PC-9 (cell line): ENCODE measurements around the gene OR5B21.

Source experiments
- EZH2 ChIP-seq: fragments of 200-600 bp; sonication (generic); IDR thresholded peaks from 2 replicates; pipeline ENCODE4 v1.8.0; 2017; ENCODE audit warnings: antibody characterized with exemption, low read depth
- TF ChIP-seq, protein P1 (sequence below): fragments of 200-600 bp; sonication (generic); conservative IDR thresholded peaks from 2 replicates; pipeline ENCODE4 v1.6.1; 2017; ENCODE audit warnings: mixed run types, antibody characterized with exemption, mild to moderate bottlenecking, moderate library complexity

DNA sequence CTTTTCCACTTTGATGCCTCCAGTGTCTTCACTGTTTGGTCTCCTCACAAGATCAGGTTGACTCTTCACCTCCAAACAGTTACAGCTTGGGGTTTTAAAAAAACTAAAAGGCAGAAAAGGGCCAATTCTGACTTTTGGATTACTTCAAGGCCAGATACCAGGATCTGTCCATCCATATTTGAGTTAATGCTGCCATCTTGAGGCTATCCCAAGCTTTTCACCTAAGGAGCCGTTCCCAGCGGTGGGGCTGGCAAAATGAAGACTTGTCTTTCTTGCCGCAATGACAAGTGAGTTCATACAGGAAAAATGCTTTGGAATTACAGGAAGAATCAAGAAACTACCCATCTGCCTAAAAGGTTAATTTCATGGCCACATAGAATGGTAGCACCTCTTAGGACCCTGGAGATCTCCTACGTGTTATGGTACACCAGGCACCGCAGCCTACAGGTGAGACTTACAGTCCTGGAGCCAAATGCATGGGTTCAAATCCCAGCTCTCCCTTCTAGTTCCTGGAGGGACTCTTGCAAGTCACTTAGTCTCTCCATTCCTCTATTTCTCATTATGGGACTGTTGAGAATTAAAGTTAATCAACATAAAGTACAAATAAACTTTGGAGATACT lies 6.0 kb upstream of the OR5B21 start:
- TF ChIP-seq, protein P1, sequence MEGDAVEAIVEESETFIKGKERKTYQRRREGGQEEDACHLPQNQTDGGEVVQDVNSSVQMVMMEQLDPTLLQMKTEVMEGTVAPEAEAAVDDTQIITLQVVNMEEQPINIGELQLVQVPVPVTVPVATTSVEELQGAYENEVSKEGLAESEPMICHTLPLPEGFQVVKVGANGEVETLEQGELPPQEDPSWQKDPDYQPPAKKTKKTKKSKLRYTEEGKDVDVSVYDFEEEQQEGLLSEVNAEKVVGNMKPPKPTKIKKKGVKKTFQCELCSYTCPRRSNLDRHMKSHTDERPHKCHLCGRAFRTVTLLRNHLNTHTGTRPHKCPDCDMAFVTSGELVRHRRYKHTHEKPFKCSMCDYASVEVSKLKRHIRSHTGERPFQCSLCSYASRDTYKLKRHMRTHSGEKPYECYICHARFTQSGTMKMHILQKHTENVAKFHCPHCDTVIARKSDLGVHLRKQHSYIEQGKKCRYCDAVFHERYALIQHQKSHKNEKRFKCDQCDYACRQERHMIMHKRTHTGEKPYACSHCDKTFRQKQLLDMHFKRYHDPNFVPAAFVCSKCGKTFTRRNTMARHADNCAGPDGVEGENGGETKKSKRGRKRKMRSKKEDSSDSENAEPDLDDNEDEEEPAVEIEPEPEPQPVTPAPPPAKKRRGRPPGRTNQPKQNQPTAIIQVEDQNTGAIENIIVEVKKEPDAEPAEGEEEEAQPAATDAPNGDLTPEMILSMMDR: peak; percentile 87
- TF ChIP-seq EZH2: no peak
